Sigmoid colon (tissue), 3 donors: ENCODE measurements around the gene POLDIP2.

Experiments used
- CTCF ChIP-seq, 4 experiments: fragments of 450-650 bp in 3 of 4; fragments of 200-600 bp in 1 of 4; IDR thresholded peaks; one replicate each; pipeline ENCODE4 v1.5.1; 2016 to 2019; ENCODE audit warnings: antibody characterized with exemption in 4 of 4, mild to moderate bottlenecking in 3 of 4, moderate library complexity in 2 of 4
- POLR2A ChIP-seq, 2 donors: fragments of 450-650 bp; IDR thresholded peaks; one replicate each; pipeline ENCODE4 v1.6.1; 2016; ENCODE audit warnings: antibody characterized with exemption in 2 of 2, mild to moderate bottlenecking in 2 of 2, moderate library complexity in 2 of 2

GRCh38 chr17:28365487-28365886 lies 8.2 kb upstream of the POLDIP2 start:
- TF ChIP-seq CTCF (IDR thresholded peaks at IDR 0.05) (no peak), POLR2A (IDR thresholded peaks at IDR 0.05) (no peak)
